ENCODE data around the gene SPIRE2.

The SPIRE2 gene

GRCh38 chr16:89848974-89849373 lies 20.7 kb downstream of the SPIRE2 start:
- ATAC-seq (replicated peaks; ENCODE audit: extremely low read depth, poor library complexity, severe bottlenecking) (no peak), DNase-seq (ENCODE audit: low spot score in 2 of 2) (no peak)
- Mint-ChIP-seq H3K27ac (ENCODE audit: low read depth) (no peak overlapping the region), H3K36me3 (ENCODE audit: insufficient read depth) (peaks cover 2% of the 10 kb centered on the region), H3K9me3 (no peaks in the 10 kb centered on the region), H3K4me3 (no peak overlapping the region), H3K4me1 (peaks cover 14% of the 10 kb centered on the region), H3K27me3 (no peaks in the 10 kb centered on the region)

DNA sequence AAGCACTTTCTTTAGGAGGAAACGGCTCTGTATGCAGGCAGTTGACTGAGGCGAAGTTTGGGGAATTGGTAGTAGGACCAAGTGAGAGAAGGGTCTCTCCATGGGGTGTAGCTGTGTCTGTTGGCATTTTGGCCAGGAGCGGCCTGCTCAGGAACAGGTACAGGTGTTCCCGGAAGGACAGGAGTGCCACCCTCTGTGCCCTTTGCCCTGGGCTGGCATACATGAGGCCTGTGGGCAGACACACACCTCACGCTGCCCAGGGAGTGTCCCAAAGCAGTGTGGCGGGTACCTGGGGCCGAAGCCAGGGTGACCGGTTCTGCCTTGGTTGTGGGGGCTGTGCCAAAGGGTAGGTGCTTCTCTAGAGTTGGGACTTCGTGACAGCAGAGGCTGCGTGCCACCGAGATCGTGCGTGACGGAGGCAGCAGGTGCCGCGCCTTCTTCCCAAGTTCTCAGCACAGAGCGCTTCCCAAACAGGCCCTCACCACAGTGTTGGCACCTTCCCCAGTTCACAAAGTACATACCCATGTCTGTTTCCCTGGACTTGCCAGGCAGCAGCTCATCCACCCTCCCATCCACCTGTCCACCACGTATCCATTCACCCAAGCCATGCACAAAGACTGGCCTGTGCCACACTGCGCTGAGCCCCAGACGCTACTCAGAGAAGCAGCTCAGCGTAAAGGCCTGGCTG lies 25.2 kb downstream of the SPIRE2 start:
- ATAC-seq (replicated peaks; ENCODE audit: extremely low read depth, poor library complexity, severe bottlenecking) (no peak), DNase-seq (ENCODE audit: low spot score in 2 of 2) (no peak)
- Mint-ChIP-seq H3K36me3 (ENCODE audit: insufficient read depth) (peaks cover 2% of the 10 kb centered on the region), H3K9me3 (no peaks in the 10 kb centered on the region), H3K4me1 (no peaks in the 10 kb centered on the region), H3K4me3 (no peak overlapping the region), H3K27me3 (no peaks in the 10 kb centered on the region), H3K27ac (ENCODE audit: low read depth) (no peak overlapping the region)

GRCh38 chr16:89855301-89855945 lies 27.1 kb downstream of the SPIRE2 start:
- ATAC-seq (replicated peaks; ENCODE audit: extremely low read depth, poor library complexity, severe bottlenecking) (no peak), DNase-seq (ENCODE audit: low spot score in 2 of 2) (no peak)
- Mint-ChIP-seq H3K9me3 (no peaks in the 10 kb centered on the region), H3K4me1 (peaks cover 2% of the 10 kb centered on the region), H3K4me3 (no peak overlapping the region), H3K27me3 (no peaks in the 10 kb centered on the region), H3K36me3 (ENCODE audit: insufficient read depth) (peaks cover 2% of the 10 kb centered on the region), H3K27ac (ENCODE audit: low read depth) (no peak overlapping the region)

- H3K4me1 Mint-ChIP-seq = peaks cover 8% of the 10 kb centered on the region
- no peaks in the 10 kb centered on the region for H3K27me3 Mint-ChIP-seq
- no peak for DNase-seq (ENCODE audit: low spot score in 2 of 2)
- no peak overlapping the region for H3K27ac Mint-ChIP-seq (ENCODE audit: low read depth)
- H3K36me3 Mint-ChIP-seq (ENCODE audit: insufficient read depth) = peaks cover 2% of the 10 kb centered on the region
- no peak for ATAC-seq (replicated peaks; ENCODE audit: extremely low read depth, poor library complexity, severe bottlenecking)
- H3K4me3 Mint-ChIP-seq = no peak overlapping the region
- no peaks in the 10 kb centered on the region for H3K9me3 Mint-ChIP-seq
These were observed 27.7 kb downstream of the SPIRE2 start for GRCh38 chr16:89855986-89856385.

DNA sequence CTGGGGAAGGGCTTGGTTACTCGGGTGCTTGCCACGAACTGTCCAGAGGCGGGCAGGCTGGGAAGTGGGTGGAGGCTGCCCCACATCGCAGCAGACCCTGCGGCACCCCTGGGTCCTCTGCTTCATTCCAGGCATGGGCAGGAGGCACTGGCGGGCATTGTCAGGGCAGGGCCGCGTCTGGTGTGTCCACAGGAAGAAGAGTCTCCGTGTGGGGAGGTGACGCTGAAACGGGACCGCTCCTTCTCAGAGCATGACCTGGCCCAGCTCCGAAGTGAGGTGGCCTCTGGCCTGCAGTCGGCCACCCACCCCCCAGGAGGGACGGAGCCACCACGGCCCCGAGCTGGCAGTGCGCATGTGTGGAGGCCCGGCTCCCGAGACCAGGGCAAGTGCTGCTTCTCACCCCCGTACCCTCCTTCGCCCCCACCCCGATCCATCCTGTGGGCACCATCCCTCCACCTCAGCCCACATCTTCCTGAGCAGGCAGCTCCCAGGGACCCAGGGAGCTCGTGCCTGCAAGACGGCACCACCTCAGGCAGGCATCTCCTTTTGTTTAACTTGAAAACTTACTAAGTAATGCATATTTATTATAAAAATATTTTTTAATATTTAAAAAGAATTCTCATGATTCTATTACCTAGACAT lies 30.8 kb downstream of the SPIRE2 start:
- no peak overlapping the region for H3K4me3 Mint-ChIP-seq
- no peak for ATAC-seq (replicated peaks; ENCODE audit: extremely low read depth, poor library complexity, severe bottlenecking)
- H3K27ac Mint-ChIP-seq (ENCODE audit: low read depth) = no peak overlapping the region
- peaks cover 2% of the 10 kb centered on the region for H3K36me3 Mint-ChIP-seq (ENCODE audit: insufficient read depth)
- DNase-seq (ENCODE audit: low spot score in 2 of 2) = no peak
- peaks cover 29% of the 10 kb centered on the region for H3K4me1 Mint-ChIP-seq
- no peaks in the 10 kb centered on the region for H3K27me3 Mint-ChIP-seq
- no peaks in the 10 kb centered on the region for H3K9me3 Mint-ChIP-seq

GRCh38 chr16:89859615-89860007 lies 31.3 kb downstream of the SPIRE2 start:
- no peaks in the 10 kb centered on the region for H3K27me3 Mint-ChIP-seq
- no peaks in the 10 kb centered on the region for H3K9me3 Mint-ChIP-seq
- ATAC-seq (replicated peaks; ENCODE audit: extremely low read depth, poor library complexity, severe bottlenecking) (no peak), DNase-seq (ENCODE audit: low spot score in 2 of 2) (no peak)
- peak overlapping the region; percentile 49 for H3K27ac Mint-ChIP-seq (ENCODE audit: low read depth)
- peaks cover 2% of the 10 kb centered on the region for H3K36me3 Mint-ChIP-seq (ENCODE audit: insufficient read depth)
- H3K4me1 Mint-ChIP-seq = peaks cover 34% of the 10 kb centered on the region
- H3K4me3 Mint-ChIP-seq = no peak overlapping the region

DNA sequence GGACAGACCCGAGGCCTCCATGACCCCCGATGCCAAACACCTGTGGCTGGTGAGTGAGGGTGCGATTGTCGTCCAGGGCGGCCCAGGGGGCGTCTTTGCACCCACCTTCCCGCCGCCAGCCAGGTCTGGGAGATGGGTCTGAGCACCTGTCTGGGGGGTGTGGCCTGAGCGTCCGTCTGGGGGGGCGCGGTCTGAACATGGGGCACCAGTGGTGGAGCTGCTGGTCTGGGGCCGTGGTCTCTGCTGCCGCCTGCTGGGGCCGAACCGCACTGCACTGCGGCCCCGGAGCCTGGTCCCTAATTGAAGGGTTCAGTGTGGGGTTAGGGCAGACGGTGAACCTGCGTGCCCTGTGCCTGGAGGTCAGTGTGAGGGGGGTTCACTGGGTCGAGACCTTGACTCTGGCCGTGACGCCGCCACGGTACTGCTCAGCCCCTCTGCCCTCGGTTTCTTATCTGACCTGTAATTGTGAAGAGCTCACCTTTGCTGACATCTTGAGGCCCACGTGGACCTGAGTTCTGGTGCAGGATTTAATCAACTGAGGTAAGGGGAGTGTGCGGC lies 32.6 kb downstream of the SPIRE2 start:
- H3K36me3 Mint-ChIP-seq (ENCODE audit: insufficient read depth) = peaks cover 1% of the 10 kb centered on the region

GRCh38 chr16:89861648-89862047 lies 33.4 kb downstream of the SPIRE2 start:
- Mint-ChIP-seq H3K27me3 (no peaks in the 10 kb centered on the region), H3K4me3 (no peak overlapping the region), H3K4me1 (peaks cover 43% of the 10 kb centered on the region), H3K36me3 (ENCODE audit: insufficient read depth) (no peaks in the 10 kb centered on the region), H3K27ac (ENCODE audit: low read depth) (no peak overlapping the region), H3K9me3 (no peaks in the 10 kb centered on the region)
- no peak for DNase-seq (ENCODE audit: low spot score in 2 of 2)
- no peak for ATAC-seq (replicated peaks; ENCODE audit: extremely low read depth, poor library complexity, severe bottlenecking)

More for the DNA sequence above, 32.6 kb downstream of the SPIRE2 start:
- no peak overlapping the region for H3K27ac Mint-ChIP-seq (ENCODE audit: low read depth)
- H3K4me3 Mint-ChIP-seq = peak overlapping the region; percentile 10
- peak; percentile 71 to 81 for DNase-seq (ENCODE audit: low spot score in 2 of 2)
- peak; percentile 50 for ATAC-seq (replicated peaks; ENCODE audit: extremely low read depth, poor library complexity, severe bottlenecking)
- H3K4me1 Mint-ChIP-seq = peaks cover 43% of the 10 kb centered on the region
- no peaks in the 10 kb centered on the region for H3K27me3 Mint-ChIP-seq
- no peaks in the 10 kb centered on the region for H3K9me3 Mint-ChIP-seq

DNA sequence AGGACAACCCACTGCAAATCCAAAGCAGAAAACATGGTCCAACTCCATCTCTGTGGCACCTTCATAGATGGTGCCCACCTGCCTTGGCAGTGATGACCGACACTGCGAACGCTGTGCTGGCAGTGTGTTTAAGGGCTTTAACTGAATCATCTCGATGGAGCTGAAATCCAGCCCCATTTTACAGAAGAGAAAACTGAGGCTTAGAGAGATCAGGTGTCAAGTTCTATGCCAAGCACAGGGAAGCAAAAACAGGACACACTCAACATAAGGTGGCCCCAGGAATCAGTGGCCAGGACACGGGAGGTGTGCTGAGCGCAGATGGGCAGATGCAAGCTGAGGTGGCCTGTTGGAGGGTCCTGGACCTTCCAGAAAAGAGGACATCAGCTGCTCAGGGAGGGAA lies 34.5 kb downstream of the SPIRE2 start:
- Mint-ChIP-seq H3K4me3 (peak overlapping the region; percentile 55), H3K9me3 (no peaks in the 10 kb centered on the region), H3K27ac (ENCODE audit: low read depth) (peak overlapping the region; percentile 94), H3K27me3 (no peaks in the 10 kb centered on the region), H3K4me1 (peaks cover 43% of the 10 kb centered on the region), H3K36me3 (ENCODE audit: insufficient read depth) (no peaks in the 10 kb centered on the region)
- DNase-seq (ENCODE audit: low spot score in 2 of 2) = no peak
- no peak for ATAC-seq (replicated peaks; ENCODE audit: extremely low read depth, poor library complexity, severe bottlenecking)

DNA sequence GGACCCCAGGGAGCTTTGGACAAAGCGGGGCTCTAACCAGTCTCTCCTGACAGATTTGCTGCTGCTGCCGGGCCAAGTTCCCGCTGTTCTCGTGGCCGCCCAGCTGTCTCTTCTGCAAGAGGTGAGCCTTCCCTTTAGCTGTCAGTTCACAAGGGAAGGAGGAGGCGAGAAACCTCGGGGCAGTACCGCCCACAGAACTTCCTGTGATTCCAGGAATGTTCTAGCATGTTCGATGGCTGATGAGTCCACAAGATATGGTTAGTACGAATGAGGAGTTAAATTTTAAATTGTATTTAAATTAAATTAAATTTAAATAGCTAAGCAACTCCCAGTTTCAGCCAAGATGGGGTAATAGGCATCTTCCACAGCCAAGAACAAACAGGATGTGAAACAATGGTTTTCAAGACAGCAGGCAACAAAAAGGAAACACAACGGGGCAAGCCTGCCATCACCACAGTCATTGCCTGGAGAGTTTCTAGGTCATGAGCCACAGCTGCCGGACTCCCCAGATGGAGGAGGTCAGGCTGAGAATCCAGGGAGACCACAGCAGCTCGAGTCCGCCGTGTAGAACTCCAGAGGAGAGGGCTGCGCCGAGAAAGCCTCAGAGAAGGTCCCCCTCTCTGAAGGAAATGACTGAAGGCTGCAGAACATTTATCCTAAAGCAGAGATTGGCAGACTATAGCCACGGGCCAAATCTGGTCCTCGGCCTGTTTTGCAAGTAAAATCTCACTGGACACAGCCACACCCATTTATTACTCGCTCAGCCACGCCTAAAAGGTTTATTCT lies 35.7 kb downstream of the SPIRE2 start:
- Mint-ChIP-seq H3K36me3 (ENCODE audit: insufficient read depth) (no peaks in the 10 kb centered on the region), H3K9me3 (no peaks in the 10 kb centered on the region), H3K4me1 (peaks cover 43% of the 10 kb centered on the region), H3K4me3 (peak overlapping the region; percentile 55), H3K27ac (ENCODE audit: low read depth) (peak overlapping the region; percentile 94), H3K27me3 (no peaks in the 10 kb centered on the region)
- no peak for DNase-seq (ENCODE audit: low spot score in 2 of 2)
- peak; percentile 79 for ATAC-seq (replicated peaks; ENCODE audit: extremely low read depth, poor library complexity, severe bottlenecking)

- Mint-ChIP-seq H3K27ac (ENCODE audit: low read depth) (peak overlapping the region; percentile 94), H3K4me1 (peaks cover 43% of the 10 kb centered on the region), H3K27me3 (no peaks in the 10 kb centered on the region), H3K4me3 (peak overlapping the region; percentile 55), H3K9me3 (no peaks in the 10 kb centered on the region), H3K36me3 (ENCODE audit: insufficient read depth) (no peaks in the 10 kb centered on the region)
- ATAC-seq (replicated peaks; ENCODE audit: extremely low read depth, poor library complexity, severe bottlenecking) (no peak), DNase-seq (ENCODE audit: low spot score in 2 of 2) (no peak)
These were observed 36.2 kb downstream of the SPIRE2 start for GRCh38 chr16:89864527-89864820.

DNA sequence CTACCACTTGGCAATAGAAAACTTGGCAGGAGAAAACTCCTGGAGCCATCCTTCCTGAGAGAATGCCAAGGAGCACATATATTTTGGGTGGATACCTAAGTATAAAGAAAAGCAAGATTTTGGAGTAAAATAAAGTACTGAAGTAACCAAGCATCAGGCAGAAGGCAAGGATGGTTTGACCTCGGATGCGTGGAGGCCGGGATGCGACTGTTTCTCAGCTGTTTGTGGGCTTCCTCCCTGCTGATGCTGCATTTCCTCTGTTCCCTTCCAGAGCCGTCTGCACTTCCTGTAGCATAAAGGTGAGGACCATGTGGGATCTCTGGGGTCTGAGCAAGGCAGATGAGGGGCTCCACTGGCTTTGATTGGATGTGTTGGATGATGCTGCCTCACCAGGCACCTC lies 39.6 kb downstream of the SPIRE2 start:
- peaks cover 26% of the 10 kb centered on the region for H3K4me1 Mint-ChIP-seq
- H3K9me3 Mint-ChIP-seq = no peaks in the 10 kb centered on the region
- H3K36me3 Mint-ChIP-seq (ENCODE audit: insufficient read depth) = peaks cover 5% of the 10 kb centered on the region
- H3K27me3 Mint-ChIP-seq = no peaks in the 10 kb centered on the region
- H3K27ac Mint-ChIP-seq (ENCODE audit: low read depth) = no peak overlapping the region
- DNase-seq (ENCODE audit: low spot score in 2 of 2) (no peak), ATAC-seq (replicated peaks; ENCODE audit: extremely low read depth, poor library complexity, severe bottlenecking) (no peak)
- H3K4me3 Mint-ChIP-seq = no peak overlapping the region
